PC-9 (cell line): ENCODE measurements around the gene GPM6B. TPM values are rescaled to one million over a fixed set of nuclear protein-coding genes. Genes with fewer than 3 reads are reported as not detected.

Experiments
- BruUV-seq: library from RNA; stranded (reverse); fragments of 400-500 nt; replicated peaks from 2 replicates; lab custom pipeline; 2021; lab: Mats Ljungman, UMichigan
- CTCF ChIA-PET: fragments of 300-600 bp; sonication (Branson Sonifier 250); formaldehyde crosslinking; loops from one replicate; lab custom pipeline; 2022; ENCODE audit warnings: antibody characterized with exemption; lab: Charles Lee
- POLR2A ChIA-PET: fragments of 300-600 bp; sonication (Branson Sonifier 250); formaldehyde crosslinking; loops from one replicate; lab custom pipeline; 2022; ENCODE audit warnings: antibody characterized with exemption; ENCODE audit not compliant: unreplicated experiment; lab: Charles Lee
- DNase-seq, 2 experiments: peaks; one replicate each; pipeline versions ENCODE4 v3.0.0 to v3.0.0-alpha.2; 2015 to 2022; ENCODE audit warnings: mixed read lengths in 1 of 2
- H2AFZ ChIP-seq: fragments of 200-600 bp; sonication (generic); 2 replicates; pipeline ENCODE4 v1.8.1; 2017; ENCODE audit warnings: antibody characterized with exemption
- H3F3A ChIP-seq: fragments of 200-600 bp; sonication (generic); 2 replicates; pipeline ENCODE4 v1.8.1; 2017; ENCODE audit warnings: antibody characterized with exemption, mild to moderate bottlenecking, low read depth; ENCODE audit not compliant: insufficient read depth
- H3K27ac ChIP-seq: fragments of 200-600 bp; sonication (generic); 2 replicates; pipeline ENCODE4 v1.6.1; 2016; ENCODE audit warnings: mixed run types
- H3K27me3 ChIP-seq: fragments of 200-600 bp; sonication (generic); 2 replicates; pipeline ENCODE4 v1.6.1; 2016; ENCODE audit warnings: low read depth, mixed run types; ENCODE audit not compliant: insufficient read depth
- H3K36me3 ChIP-seq: fragments of 200-600 bp; sonication (generic); 2 replicates; pipeline ENCODE4 v1.6.1; 2016; ENCODE audit warnings: low read depth, mixed run types
- H3K4me1 ChIP-seq: fragments of 200-600 bp; sonication (generic); replicated peaks from 2 replicates; pipeline ENCODE4 v1.6.1; 2016; ENCODE audit warnings: mixed run types; ENCODE audit not compliant: insufficient read depth
- H3K4me2 ChIP-seq: fragments of 200-600 bp; sonication (generic); 2 replicates; pipeline ENCODE4 v1.6.1; 2017; ENCODE audit warnings: mixed run types
- H3K4me3 ChIP-seq: fragments of 200-600 bp; sonication (generic); 2 replicates; pipeline ENCODE4 v1.6.1; 2016; ENCODE audit warnings: mixed run types
- H3K79me2 ChIP-seq: fragments of 200-600 bp; sonication (generic); 2 replicates; pipeline ENCODE4 v1.6.1; 2017; ENCODE audit warnings: low read depth, mixed run types
- H3K9me2 ChIP-seq: fragments of 200-600 bp; sonication (generic); 2 replicates; pipeline ENCODE4 v1.8.1; 2017; ENCODE audit warnings: mild to moderate bottlenecking; ENCODE audit not compliant: insufficient read depth
- H3K9me3 ChIP-seq: fragments of 200-600 bp; sonication (generic); 2 replicates; pipeline ENCODE4 v1.8.1; 2016; ENCODE audit warnings: low read depth; ENCODE audit not compliant: insufficient read depth
- H4K20me1 ChIP-seq: fragments of 200-600 bp; sonication (generic); 2 replicates; pipeline ENCODE4 v1.8.1; 2017; ENCODE audit not compliant: insufficient read depth
- CTCF ChIP-seq: fragments of 200-600 bp; sonication (generic); conservative IDR thresholded peaks from 2 replicates; pipeline ENCODE4 v1.6.1; 2017; ENCODE audit warnings: mixed run types, antibody characterized with exemption, mild to moderate bottlenecking, moderate library complexity
- EZH2 ChIP-seq: fragments of 200-600 bp; sonication (generic); IDR thresholded peaks from 2 replicates; pipeline ENCODE4 v1.8.0; 2017; ENCODE audit warnings: antibody characterized with exemption, low read depth
- intact Hi-C: fragments of 100-400 bp; cut with micrococcal nuclease; formaldehyde crosslinking; loops from one replicate; pipeline ENCODE4 v1.10.0; 2022; ENCODE audit not compliant: unreplicated experiment
- total RNA-seq: library from RNA; stranded (reverse); gene quantifications from 2 replicates; pipeline ENCODE4 v1.2.3, GENCODE V29; 2021

GPM6B gene
- total RNA-seq, 1 experiment from 2014 or later: not detected

GRCh38 chrX:13824746-13825145 lies 7.9 kb upstream of the GPM6B start:
- ChIA-PET CTCF (no interaction called here), POLR2A (no interaction called here)
- Histone ChIP-seq H3K4me2 (no peak overlapping the region), H3K9me3 (no peaks in the 10 kb centered on the region), H3K79me2 (no peaks in the 10 kb centered on the region), H2AFZ (no peak overlapping the region), H3K4me1 (no peaks in the 10 kb centered on the region), H3K36me3 (no peaks in the 10 kb centered on the region), H4K20me1 (no peaks in the 10 kb centered on the region), H3K27ac (no peak overlapping the region), H3K4me3 (no peak overlapping the region), H3K27me3 (peaks cover 12% of the 10 kb centered on the region; the same call in 1 of the 2 replicates), H3K9me2 (no peaks in the 10 kb centered on the region), H3F3A (no peaks in the 10 kb centered on the region)
- no peak for TF ChIP-seq EZH2
- TF ChIP-seq CTCF: no peak
- no peak for DNase-seq
- BruUV-seq: no TSS peak
- intact Hi-C loops: no loop called here

GRCh38 chrX:13821738-13822137 lies 4.8 kb upstream of the GPM6B start:
- no peak overlapping the region for H2AFZ ChIP-seq
- CTCF ChIA-PET: no interaction called here
- H3K36me3 ChIP-seq: no peaks in the 10 kb centered on the region
- no peaks in the 10 kb centered on the region for H3K4me1 ChIP-seq
- no peak overlapping the region for H3K4me2 ChIP-seq
- TF ChIP-seq CTCF (no peak), EZH2 (no peak)
- H3K27ac ChIP-seq: no peak overlapping the region
- BruUV-seq: no TSS peak
- no peak overlapping the region for H3K4me3 ChIP-seq
- intact Hi-C loops: no loop called here
- no peak for DNase-seq
- H4K20me1 ChIP-seq: no peaks in the 10 kb centered on the region
- H3K79me2 ChIP-seq: no peaks in the 10 kb centered on the region
- no peaks in the 10 kb centered on the region for H3K9me3 ChIP-seq
- H3K9me2 ChIP-seq: no peaks in the 10 kb centered on the region
- POLR2A ChIA-PET: no interaction called here
- no peaks in the 10 kb centered on the region for H3F3A ChIP-seq
- H3K27me3 ChIP-seq: peaks cover 20% of the 10 kb centered on the region

- Histone ChIP-seq H3K27ac (no peak overlapping the region), H3K9me2 (no peaks in the 10 kb centered on the region), H3K9me3 (no peaks in the 10 kb centered on the region), H3K4me3 (no peak overlapping the region), H3F3A (no peaks in the 10 kb centered on the region), H3K4me2 (no peak overlapping the region), H3K36me3 (no peaks in the 10 kb centered on the region), H4K20me1 (no peaks in the 10 kb centered on the region), H3K4me1 (no peaks in the 10 kb centered on the region), H3K79me2 (no peaks in the 10 kb centered on the region), H2AFZ (no peak overlapping the region), H3K27me3 (peaks cover 44% of the 10 kb centered on the region)
- TF ChIP-seq EZH2 (no peak), CTCF (no peak)
- CTCF ChIA-PET: no interaction called here
- no peak for DNase-seq
- POLR2A ChIA-PET: no interaction called here
- BruUV-seq: no TSS peak
- intact Hi-C loops: no loop called here
Observed at GRCh38 chrX:13816176-13816575, 717 bp downstream of the GPM6B start.
